Activated CD4-positive, alpha-beta memory T cell treated with anti-CD3 and anti-CD28 coated beads, Interleukin-2, amount 10 ng/mL, durations not matched to agents 7 days and 5 days (primary cell): ENCODE data around the gene FAM124B. TPM values are rescaled to one million over a fixed set of nuclear protein-coding genes. Genes with fewer than 3 reads are reported as not detected.
"Not testable (repeated sequence)": the region's sequence is repeated elsewhere in the genome, so short reads cannot be mapped to it uniquely, and the experiment has no call there.

Experiments used
- CTCF ChIA-PET: fragments of 350-600 bp; sonication (Branson Sonifier 250); formaldehyde crosslinking; loops from one replicate; lab custom pipeline; 2021; ENCODE audit warnings: antibody characterized with exemption, inconsistent platforms; lab: Charles Lee
- POLR2A ChIA-PET: fragments of 350-600 bp; sonication (Branson Sonifier 250); formaldehyde crosslinking; loops from one replicate; lab custom pipeline; 2021; ENCODE audit warnings: antibody characterized with exemption; lab: Charles Lee
- DNase-seq: peaks from one replicate; pipeline ENCODE4 v3.0.0-alpha.2; 2020
- H3K27ac Mint-ChIP-seq: one replicate; pipeline ENCODE4 v1.8.0; 2021; ENCODE audit warnings: mild to moderate bottlenecking, mixed read lengths
- H3K27me3 Mint-ChIP-seq: one replicate; pipeline ENCODE4 v1.8.0; 2021; ENCODE audit warnings: mixed read lengths
- H3K36me3 Mint-ChIP-seq: one replicate; pipeline ENCODE4 v1.8.0; 2021; ENCODE audit warnings: low read depth, mixed read lengths
- H3K4me1 Mint-ChIP-seq: one replicate; pipeline ENCODE4 v1.8.0; 2021; ENCODE audit warnings: mixed read lengths
- H3K4me3 Mint-ChIP-seq: one replicate; pipeline ENCODE4 v1.8.0; 2021; ENCODE audit warnings: mild to moderate bottlenecking, mixed read lengths
- H3K9me3 Mint-ChIP-seq: one replicate; pipeline ENCODE4 v1.8.0; 2021; ENCODE audit warnings: mixed read lengths
- total RNA-seq, 2 experiments: library from RNA; stranded (reverse); gene quantifications; one replicate each; pipeline ENCODE4 v1.2.3, GENCODE V29; 2021

The FAM124B gene
- total RNA-seq, 2 experiments from 2014 or later, result 1.2 to 2.1 TPM

GRCh38 chr2:224407241-224407701 lies 5.4 kb upstream of the FAM124B start:
- Mint-ChIP-seq H3K4me3 (no peak overlapping the region), H3K4me1 (peaks cover under 1% of the 10 kb centered on the region), H3K36me3 (no peaks in the 10 kb centered on the region), H3K9me3 (peaks cover 5% of the 10 kb centered on the region), H3K27me3 (peaks cover 3% of the 10 kb centered on the region), H3K27ac (no peak overlapping the region)
- ChIA-PET POLR2A (no interaction called here), CTCF (no interaction called here)
- DNase-seq, result no peak

GRCh38 chr2:224405841-224406370 lies 4.0 kb upstream of the FAM124B start:
- ChIA-PET CTCF (no interaction called here), POLR2A (no interaction called here)
- H3K4me1 Mint-ChIP-seq, result peaks cover 7% of the 10 kb centered on the region
- no peak overlapping the region for H3K27ac Mint-ChIP-seq
- H3K4me3 Mint-ChIP-seq, result no peak overlapping the region
- H3K9me3 Mint-ChIP-seq, result peaks cover 5% of the 10 kb centered on the region
- H3K36me3 Mint-ChIP-seq, result no peaks in the 10 kb centered on the region
- no peaks in the 10 kb centered on the region for H3K27me3 Mint-ChIP-seq
- no peak for DNase-seq

DNA sequence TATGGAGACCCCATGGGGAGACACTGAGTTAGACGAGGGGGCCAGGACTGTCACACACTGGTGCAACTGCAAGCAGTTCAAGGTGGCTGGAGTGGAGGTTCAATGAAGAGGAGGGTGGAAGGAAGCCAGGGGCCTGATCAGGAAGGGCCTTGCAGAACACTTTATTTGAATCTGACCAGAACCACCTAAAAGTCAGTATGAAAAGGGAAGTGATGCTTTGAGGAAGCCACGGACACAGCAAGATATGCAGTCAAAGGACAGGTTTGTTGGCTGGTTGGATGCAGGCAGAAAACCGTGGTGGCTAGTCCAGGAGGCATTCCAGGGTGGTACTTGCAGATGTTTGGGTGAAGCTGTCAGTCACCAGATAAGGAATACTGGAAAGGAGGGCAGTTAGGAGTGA lies 3.5 kb upstream of the FAM124B start:
- POLR2A ChIA-PET, result interaction anchor here (1.3 kb wide), 1 partner anchor 61 kb away, joined by 3 read pairs; no protein-coding TSS in a partner anchor

GRCh38 chr2:224404796-224405195 lies 2.9 kb upstream of the FAM124B start:
- H3K4me1 Mint-ChIP-seq, result peaks cover 9% of the 10 kb centered on the region
- no peaks in the 10 kb centered on the region for H3K27me3 Mint-ChIP-seq
- H3K4me3 Mint-ChIP-seq, result no peak overlapping the region
- ChIA-PET CTCF (no interaction called here), POLR2A (interaction anchor here (1.3 kb wide), 1 partner anchor 62 kb away, joined by 3 read pairs; no protein-coding TSS in a partner anchor)
- H3K36me3 Mint-ChIP-seq, result no peaks in the 10 kb centered on the region
- no peak for DNase-seq
- peaks cover 5% of the 10 kb centered on the region for H3K9me3 Mint-ChIP-seq
- no peak overlapping the region for H3K27ac Mint-ChIP-seq

More for the DNA sequence above, 3.5 kb upstream of the FAM124B start:
- H3K36me3 Mint-ChIP-seq, result no peaks in the 10 kb centered on the region
- no peaks in the 10 kb centered on the region for H3K27me3 Mint-ChIP-seq
- no peak for DNase-seq
- H3K4me1 Mint-ChIP-seq, result peaks cover 8% of the 10 kb centered on the region
- no peak overlapping the region for H3K27ac Mint-ChIP-seq
- CTCF ChIA-PET, result no interaction called here
- peaks cover 5% of the 10 kb centered on the region for H3K9me3 Mint-ChIP-seq
- H3K4me3 Mint-ChIP-seq, result no peak overlapping the region

GRCh38 chr2:224403657-224404056 lies 1.8 kb upstream of the FAM124B start:
- Mint-ChIP-seq H3K36me3 (no peaks in the 10 kb centered on the region), H3K4me3 (no peak overlapping the region), H3K27me3 (no peaks in the 10 kb centered on the region), H3K9me3 (peaks cover 5% of the 10 kb centered on the region), H3K27ac (no peak overlapping the region), H3K4me1 (peaks cover 12% of the 10 kb centered on the region)
- no peak for DNase-seq
- ChIA-PET POLR2A (interaction anchor here (3.4 kb wide), 1 partner anchor 182 kb away, joined by 15 read pairs; the partner anchor contains the start of gene CUL3), CTCF (interaction anchor here (1.2 kb wide), 1 partner anchor 247 kb away, joined by 4 read pairs; no protein-coding TSS in a partner anchor)

DNA sequence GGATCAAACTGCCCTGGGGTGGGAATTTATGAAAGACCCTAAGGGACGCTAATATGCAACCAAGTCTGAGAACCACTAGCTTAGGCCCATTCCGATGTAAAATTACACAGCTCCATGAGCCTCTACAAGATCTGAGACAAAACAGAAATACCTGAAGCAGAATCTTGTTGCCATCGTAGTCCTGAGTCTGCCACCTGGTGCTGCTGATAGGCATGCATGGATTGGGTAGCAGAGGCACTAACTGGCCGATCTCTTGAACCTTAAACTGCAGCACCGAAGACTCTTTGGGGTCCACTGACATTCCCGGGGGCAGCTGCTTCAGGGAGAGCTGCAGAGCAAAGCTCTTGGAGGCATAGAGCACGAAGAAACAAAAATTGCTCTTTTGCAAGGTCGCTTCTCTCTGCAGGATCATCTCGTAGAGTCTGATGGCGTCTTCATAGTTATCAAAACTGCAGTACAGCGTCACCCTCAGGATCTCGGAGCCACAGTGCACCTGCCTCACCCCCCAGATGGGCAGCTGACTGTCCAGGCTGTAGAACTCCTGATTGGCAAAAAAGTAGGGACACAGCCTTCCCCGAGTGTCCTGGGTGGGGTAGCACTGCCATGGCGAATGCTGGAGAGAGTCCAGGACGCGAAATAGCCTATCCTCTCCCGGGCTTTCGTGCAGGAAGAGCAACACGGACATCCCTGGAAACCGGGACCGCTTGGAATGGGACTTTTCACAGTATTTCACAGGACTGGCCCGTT lies 848 bp downstream of the FAM124B start:
- H3K27me3 Mint-ChIP-seq, result no peaks in the 10 kb centered on the region
- H3K36me3 Mint-ChIP-seq, result peaks cover 7% of the 10 kb centered on the region
- POLR2A ChIA-PET, result interaction anchor here (0.9 to 3.4 kb wide), 4 partner anchors 9 to 184 kb away, joined by 3 to 15 read pairs (median 3); partner anchors contain the start of gene CUL3
- no peak for DNase-seq
- no peaks in the 10 kb centered on the region for H3K9me3 Mint-ChIP-seq
- CTCF ChIA-PET, result interaction anchor here (1.6 to 1.7 kb wide), 2 partner anchors 32 to 185 kb away, joined by 5 to 6 read pairs; partner anchors contain the start of gene CUL3
- H3K27ac Mint-ChIP-seq, result peak overlapping the region; percentile 81
- H3K4me1 Mint-ChIP-seq, result peaks cover 14% of the 10 kb centered on the region
- H3K4me3 Mint-ChIP-seq, result peak overlapping the region; percentile 65

DNA sequence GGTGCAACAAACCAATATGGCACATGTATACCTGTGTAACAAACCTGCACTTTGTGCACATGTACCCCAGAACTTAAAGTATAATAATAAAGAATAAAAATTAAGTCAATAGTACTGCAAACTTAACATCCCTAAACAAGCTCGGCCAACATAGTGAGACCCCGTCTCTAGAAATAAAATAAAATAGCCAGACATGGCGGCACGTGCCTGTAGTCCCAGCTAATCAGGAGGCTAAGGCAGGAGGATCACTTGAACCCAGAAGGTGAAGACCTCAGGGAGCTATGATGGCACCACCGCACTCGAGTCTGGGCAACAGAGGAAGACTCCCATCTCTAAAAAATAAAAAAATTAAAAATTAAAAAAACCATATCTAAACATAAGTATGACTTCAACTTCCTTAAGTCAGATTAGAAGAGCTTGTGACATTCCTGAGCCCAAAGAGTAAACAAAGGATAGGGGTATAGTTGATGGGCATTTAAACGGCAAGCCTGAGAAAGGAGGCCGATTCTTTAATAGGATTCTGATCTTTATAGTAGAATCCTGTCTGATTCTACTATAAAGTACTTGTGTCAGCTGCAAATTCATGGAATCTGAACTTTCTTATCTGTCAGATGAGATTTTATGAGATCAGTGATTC lies 1.6 kb downstream of the FAM124B start:
- Mint-ChIP-seq H3K4me1 (peaks cover 14% of the 10 kb centered on the region), H3K9me3 (no peaks in the 10 kb centered on the region), H3K27me3 (no peaks in the 10 kb centered on the region), H3K4me3 (peak overlapping the region; percentile 12), H3K36me3 (peaks cover 7% of the 10 kb centered on the region), H3K27ac (no peak overlapping the region)
- CTCF ChIA-PET, result interaction anchor here (0.8 to 3.0 kb wide), 4 partner anchors 20 to 250 kb away, joined by 3 to 11 read pairs (median 6); partner anchors contain the start of gene CUL3
- no peak for DNase-seq
- POLR2A ChIA-PET, result interaction anchor here (0.9 to 3.4 kb wide), 3 partner anchors 9 to 185 kb away, joined by 3 to 15 read pairs (median 3); partner anchors contain the start of gene CUL3

DNA sequence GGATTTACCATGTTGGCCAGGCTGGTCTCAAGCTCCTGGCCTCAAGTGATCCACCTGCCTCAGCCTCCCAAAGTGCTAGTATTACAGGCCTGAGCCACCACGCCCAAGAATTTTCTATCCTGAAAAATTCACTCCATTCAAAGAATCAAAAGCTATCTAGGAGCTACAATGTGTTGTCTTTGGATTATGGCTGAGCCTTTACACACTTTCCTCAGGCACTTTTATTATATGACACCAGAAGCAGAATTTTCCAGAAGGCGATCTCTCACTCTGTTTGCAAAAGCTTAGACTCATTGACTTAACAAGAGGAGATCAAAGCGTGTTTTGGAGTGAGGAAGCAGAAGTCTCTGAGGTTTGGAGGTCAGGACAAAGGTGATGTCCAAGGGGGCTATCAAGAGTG lies 3.6 kb downstream of the FAM124B start:
- ChIA-PET POLR2A (no interaction called here), CTCF (interaction anchor here (3.0 kb wide), 1 partner anchor 29 kb away, joined by 11 read pairs; no protein-coding TSS in a partner anchor)
- H3K4me3 Mint-ChIP-seq, result no peak overlapping the region
- peaks cover 7% of the 10 kb centered on the region for H3K36me3 Mint-ChIP-seq
- peaks cover 14% of the 10 kb centered on the region for H3K4me1 Mint-ChIP-seq
- DNase-seq, result no peak
- no peaks in the 10 kb centered on the region for H3K9me3 Mint-ChIP-seq
- peaks cover 2% of the 10 kb centered on the region for H3K27me3 Mint-ChIP-seq
- no peak overlapping the region for H3K27ac Mint-ChIP-seq

DNA sequence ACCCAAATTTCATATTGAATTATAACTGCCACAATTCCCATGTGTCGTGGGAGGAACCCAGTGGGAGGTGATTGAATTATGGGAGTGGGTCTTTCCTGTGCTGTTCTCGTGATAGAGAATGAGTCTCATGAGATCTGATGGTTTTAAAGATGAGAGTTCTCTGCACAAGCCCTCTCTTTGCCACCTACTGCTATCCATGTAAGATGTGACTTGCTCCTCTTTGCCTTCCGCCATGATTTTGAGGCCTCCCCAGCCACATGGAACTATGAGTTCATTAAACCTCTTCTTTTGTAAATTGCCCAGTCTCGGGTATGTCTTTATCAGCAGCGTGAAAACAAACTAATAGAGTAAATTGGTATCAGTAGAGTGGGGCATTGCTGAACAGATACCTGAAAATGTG lies 4.8 kb downstream of the FAM124B start:
- CTCF ChIA-PET, H3K27me3 Mint-ChIP-seq, POLR2A ChIA-PET, H3K9me3 Mint-ChIP-seq, DNase-seq, H3K27ac Mint-ChIP-seq, H3K36me3 Mint-ChIP-seq, H3K4me3 Mint-ChIP-seq: not testable (repeated sequence)
- H3K4me1 Mint-ChIP-seq, result peaks cover 12% of the 10 kb centered on the region

GRCh38 chr2:224395620-224396390 lies 6.1 kb downstream of the FAM124B start:
- DNase-seq, result no peak
- peaks cover 2% of the 10 kb centered on the region for H3K27me3 Mint-ChIP-seq
- H3K36me3 Mint-ChIP-seq, result peaks cover 7% of the 10 kb centered on the region
- H3K4me3 Mint-ChIP-seq, result no peak overlapping the region
- H3K4me1 Mint-ChIP-seq, result peaks cover 6% of the 10 kb centered on the region
- no peaks in the 10 kb centered on the region for H3K9me3 Mint-ChIP-seq
- ChIA-PET POLR2A (no interaction called here), CTCF (no interaction called here)
- no peak overlapping the region for H3K27ac Mint-ChIP-seq

GRCh38 chr2:224393157-224393872 lies 8.6 kb downstream of the FAM124B start:
- DNase-seq, result no peak
- ChIA-PET POLR2A (no interaction called here), CTCF (interaction anchor here (3.8 kb wide), 1 partner anchor 24 kb away, joined by 11 read pairs; no protein-coding TSS in a partner anchor)
- Mint-ChIP-seq H3K9me3 (no peaks in the 10 kb centered on the region), H3K27me3 (peaks cover 2% of the 10 kb centered on the region), H3K4me3 (no peak overlapping the region), H3K27ac (no peak overlapping the region), H3K36me3 (peaks cover 7% of the 10 kb centered on the region), H3K4me1 (no peaks in the 10 kb centered on the region)
